ENCODE measurements around the gene FAM222B.

Gene FAM222B

DNA sequence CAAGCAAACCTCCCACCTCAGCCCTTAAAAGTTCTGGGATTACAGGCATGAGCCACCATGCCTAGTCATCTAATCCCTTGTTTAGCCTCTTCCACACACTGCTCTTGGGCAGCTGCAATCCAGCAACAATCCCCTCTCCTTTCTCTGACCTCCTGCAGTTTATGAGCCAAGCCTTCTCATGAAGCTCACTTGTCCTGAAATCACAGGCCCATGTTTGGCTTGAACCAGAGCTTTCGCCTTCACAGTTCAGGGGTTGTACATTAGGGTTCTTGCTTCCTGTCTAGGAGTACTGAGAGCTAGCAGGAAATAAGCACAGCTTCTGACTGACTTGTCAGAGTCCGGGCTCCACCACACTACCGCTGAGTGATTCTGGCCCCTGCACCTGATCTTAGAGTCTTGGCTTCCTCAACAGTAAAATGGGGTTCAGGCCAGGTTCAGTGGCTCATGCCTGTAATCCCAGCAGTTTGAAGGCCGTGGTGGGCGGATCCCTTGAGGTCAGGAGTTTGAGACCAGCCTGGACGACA lies 28.5 kb upstream of the FAM222B start:
- TF ChIP-seq, protein P1, sequence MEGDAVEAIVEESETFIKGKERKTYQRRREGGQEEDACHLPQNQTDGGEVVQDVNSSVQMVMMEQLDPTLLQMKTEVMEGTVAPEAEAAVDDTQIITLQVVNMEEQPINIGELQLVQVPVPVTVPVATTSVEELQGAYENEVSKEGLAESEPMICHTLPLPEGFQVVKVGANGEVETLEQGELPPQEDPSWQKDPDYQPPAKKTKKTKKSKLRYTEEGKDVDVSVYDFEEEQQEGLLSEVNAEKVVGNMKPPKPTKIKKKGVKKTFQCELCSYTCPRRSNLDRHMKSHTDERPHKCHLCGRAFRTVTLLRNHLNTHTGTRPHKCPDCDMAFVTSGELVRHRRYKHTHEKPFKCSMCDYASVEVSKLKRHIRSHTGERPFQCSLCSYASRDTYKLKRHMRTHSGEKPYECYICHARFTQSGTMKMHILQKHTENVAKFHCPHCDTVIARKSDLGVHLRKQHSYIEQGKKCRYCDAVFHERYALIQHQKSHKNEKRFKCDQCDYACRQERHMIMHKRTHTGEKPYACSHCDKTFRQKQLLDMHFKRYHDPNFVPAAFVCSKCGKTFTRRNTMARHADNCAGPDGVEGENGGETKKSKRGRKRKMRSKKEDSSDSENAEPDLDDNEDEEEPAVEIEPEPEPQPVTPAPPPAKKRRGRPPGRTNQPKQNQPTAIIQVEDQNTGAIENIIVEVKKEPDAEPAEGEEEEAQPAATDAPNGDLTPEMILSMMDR (IDR thresholded peaks at IDR 0.05; ENCODE audit: control insufficient read depth, extremely low read depth, insufficient read depth) = no peak
- DNase-seq (ENCODE audit: low read depth) = no peak
- no peak overlapping the region for H3K4me3 ChIP-seq (ENCODE audit: low read depth, low read length)

DNA sequence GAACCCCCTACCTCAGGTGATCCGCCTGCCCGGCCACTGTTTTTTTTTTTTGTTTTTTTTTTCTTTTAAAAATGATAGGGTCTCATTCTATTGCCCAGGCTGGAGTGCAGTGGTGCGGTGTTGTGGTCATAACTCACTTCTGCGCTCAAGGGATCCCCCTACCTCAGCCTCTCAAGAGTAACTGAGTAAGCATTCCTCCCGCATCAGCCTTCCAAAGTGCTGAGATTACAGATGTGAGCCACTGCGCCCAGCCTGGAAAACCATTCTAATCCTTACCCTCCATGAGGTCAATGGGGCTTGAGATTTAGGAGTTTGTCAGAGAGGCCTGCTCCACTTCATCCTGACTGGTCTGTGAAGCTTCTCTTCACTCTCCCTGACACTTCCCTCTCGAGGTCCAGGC lies 24.7 kb upstream of the FAM222B start:
- H3K4me3 ChIP-seq (ENCODE audit: low read depth, low read length) = no peak overlapping the region
- no peak for DNase-seq (ENCODE audit: low read depth)
- TF ChIP-seq, protein P1 (IDR thresholded peaks at IDR 0.05; ENCODE audit: control insufficient read depth, extremely low read depth, insufficient read depth) = no peak

DNA sequence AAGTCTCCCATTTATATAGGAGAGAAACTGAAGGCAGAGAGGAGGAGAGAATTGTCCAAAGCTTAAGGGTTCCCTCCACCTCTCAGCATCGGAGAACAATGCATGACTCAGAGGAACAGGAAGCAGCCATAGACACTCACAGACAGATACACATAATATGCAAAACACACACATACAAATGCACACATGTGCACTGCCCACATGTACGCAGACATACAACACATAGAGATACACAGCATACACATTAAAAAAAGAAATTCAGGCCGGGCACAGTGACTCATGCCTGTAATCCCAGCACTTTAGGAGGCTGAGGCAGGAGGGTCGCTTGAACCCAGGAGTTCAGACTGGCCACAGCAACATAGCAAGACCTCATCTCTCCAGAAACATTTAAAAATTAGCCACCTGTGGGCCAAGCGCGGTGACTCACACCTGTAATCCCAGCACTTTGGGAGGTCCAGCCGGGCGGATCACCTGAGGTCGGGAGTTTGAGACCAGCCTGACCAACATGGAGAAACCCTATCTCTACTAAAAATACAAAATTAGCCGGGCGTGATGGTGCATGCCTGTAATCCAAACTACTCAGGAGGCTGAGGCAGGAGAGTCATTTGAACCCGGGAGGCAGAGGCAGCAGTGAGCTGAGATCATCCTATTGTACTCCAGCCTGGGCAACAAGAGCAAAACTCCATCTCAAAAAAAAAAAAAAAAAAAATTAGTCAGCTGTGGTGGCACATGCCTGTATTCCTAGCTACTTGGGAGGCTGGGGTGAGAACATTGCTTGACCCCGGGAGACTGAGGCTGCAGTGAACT lies 23.6 kb upstream of the FAM222B start:
- no peak overlapping the region for H3K4me3 ChIP-seq (ENCODE audit: low read depth, low read length)
- no peak for DNase-seq (ENCODE audit: low read depth)
- TF ChIP-seq, protein P1 (IDR thresholded peaks at IDR 0.05; ENCODE audit: control insufficient read depth, extremely low read depth, insufficient read depth) = no peak

DNA sequence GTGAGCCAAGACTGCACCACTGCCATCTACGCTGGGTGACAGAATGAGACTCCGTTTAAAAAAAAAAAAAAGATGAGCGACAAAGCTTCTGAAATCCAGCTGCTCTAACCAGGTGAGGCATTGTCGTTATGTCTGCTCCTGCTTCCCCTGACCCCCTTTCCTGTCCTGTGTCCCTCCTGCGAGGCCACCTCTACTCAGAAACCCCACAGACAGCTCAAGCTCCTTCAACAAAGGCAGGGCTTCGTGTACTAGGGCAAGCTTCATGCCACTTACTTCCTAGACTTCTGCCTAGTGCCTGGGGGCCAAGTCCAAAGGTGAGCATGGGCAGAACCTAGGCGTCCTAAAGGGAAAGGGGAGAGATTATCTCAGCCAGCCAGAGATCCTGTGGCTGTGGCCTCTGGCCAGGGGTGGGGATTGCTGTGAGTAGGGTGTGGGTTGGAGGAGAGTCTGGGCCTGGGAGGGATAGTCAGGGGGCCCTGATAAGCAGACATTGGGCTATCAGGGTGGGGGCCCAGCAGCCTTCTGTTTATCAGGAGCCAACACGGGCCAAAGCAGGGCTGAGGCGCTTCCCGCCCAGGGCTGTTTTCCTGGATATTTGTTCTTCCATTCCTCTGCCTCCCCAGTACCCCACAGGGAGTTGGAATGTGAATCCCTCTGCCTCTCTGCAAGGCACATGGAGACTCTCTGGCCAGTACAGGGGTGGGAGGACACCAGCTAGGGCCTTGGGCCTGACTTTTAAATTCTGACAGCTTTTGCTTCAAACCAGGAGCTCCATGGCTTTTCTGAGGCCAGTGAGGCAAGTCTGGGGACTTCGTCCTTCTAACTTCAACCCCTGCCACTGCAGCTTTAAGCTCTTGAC lies 22.6 kb upstream of the FAM222B start:
- H3K4me3 ChIP-seq (ENCODE audit: low read depth, low read length) = no peak overlapping the region
- TF ChIP-seq, protein P1 (IDR thresholded peaks at IDR 0.05; ENCODE audit: control insufficient read depth, extremely low read depth, insufficient read depth) = no peak

DNA sequence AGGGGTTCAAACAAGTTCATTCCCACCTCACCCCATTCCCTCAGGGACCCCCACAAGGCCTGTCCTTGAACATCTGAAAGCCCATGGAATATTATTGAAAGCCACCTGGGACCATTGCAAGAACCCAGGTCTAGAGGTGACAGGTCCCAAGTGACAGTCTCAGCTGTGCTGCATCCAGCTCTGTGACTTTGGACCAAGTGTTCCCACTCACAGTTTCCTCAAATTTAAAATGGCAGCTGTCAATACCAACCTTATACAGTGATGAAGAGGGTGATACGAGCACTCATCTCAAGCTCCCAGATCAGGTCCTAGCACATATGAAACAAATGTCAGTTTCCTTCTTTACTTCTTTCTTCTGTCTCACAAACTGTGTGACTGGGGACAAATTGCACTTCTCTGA lies 21.4 kb upstream of the FAM222B start:
- TF ChIP-seq, protein P1 (IDR thresholded peaks at IDR 0.05; ENCODE audit: control insufficient read depth, extremely low read depth, insufficient read depth) = no peak

More for the DNA sequence above, 22.6 kb upstream of the FAM222B start:
- DNase-seq (ENCODE audit: low read depth) = no peak

DNA sequence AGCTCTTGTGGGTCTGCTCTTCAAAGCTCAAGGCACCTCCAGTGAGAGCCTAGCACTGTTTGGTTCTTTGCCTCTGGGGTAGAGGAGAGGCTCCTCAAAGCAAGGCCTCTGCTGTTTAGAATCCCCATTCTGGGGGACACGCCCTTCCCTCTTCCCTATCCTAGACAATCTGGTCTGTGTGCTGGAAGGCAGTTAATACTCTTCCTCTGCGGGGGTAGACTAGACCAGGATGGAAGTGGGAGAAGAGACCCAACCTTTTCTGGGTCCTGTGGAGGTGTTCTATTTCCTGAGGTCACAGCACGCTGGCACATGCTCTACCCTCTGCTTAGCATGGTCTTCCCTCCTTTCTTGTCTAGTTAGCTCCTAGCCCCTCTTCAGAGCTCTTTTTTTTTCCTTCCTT lies 20.0 kb upstream of the FAM222B start:
- H3K4me3 ChIP-seq (ENCODE audit: low read depth, low read length) = no peak overlapping the region
- TF ChIP-seq, protein P1 (IDR thresholded peaks at IDR 0.05; ENCODE audit: control insufficient read depth, extremely low read depth, insufficient read depth) = no peak
- DNase-seq (ENCODE audit: low read depth) = no peak

More for the DNA sequence above, 21.4 kb upstream of the FAM222B start:
- no peak for DNase-seq (ENCODE audit: low read depth)
- no peak overlapping the region for H3K4me3 ChIP-seq (ENCODE audit: low read depth, low read length)
